NT2/D1 (cell line): Measurements from ENCODE around the gene NAP1L5.

Experiments used
- SUZ12 ChIP-seq: IDR thresholded peaks from 2 replicates; pipeline ENCODE4 v1.6.1; 2011; ENCODE audit not compliant: insufficient read length, insufficient read depth; ENCODE audit errors: extremely low read depth
- YY1 ChIP-seq: IDR thresholded peaks from 2 replicates; pipeline ENCODE4 v1.6.1; 2011; ENCODE audit not compliant: insufficient read length, insufficient read depth

- TF ChIP-seq SUZ12 (no peak), YY1 (no peak)
Observed at GRCh38 chr4:88719381-88719780, 21.8 kb upstream of the NAP1L5 start.
